ENCODE results near the gene DTNB. TPM values are rescaled to one million over a fixed set of nuclear protein-coding genes. Genes with fewer than 3 reads are reported as not detected.

Gene DTNB
- total and polyA plus RNA-seq, 2 donors (not counting 1 experiment from before 2014, with no cell fraction given) = 25.7 to 37.3 TPM

DNA sequence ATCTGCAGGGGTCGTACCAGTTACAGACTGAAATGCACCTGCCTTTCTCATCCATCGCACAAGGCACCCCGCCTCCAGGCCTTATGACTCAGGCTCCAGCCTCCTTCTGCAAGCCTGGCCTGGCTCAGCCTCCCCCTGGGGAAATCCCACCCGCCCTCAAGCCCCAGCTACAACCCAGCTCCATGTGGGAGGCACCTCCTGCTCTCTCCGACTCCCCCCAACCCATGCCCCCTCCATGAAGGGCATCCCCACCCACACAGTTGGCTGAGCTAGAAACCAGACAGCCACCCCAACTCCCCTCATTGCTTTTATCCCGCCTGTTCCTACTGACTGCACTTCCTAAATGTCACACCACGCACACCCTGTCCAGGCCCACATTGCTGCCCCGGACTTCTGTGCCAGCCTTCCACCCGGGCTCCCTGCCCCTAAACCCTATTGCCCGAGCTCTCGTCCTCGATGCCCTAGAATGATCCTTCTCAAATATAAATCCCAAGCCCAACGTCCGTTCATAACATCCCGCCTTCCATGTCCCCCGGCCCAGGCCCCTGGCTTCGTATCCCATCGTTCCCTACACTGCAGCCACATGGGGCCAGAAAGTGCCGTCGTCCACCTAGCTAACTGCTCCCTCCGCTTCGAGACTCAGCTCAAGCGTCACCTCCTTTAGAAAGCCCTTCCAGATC lies 341.6 kb downstream of the DTNB start:
- peaks cover 79% of the 10 kb centered on the region for H3K79me2 ChIP-seq (ENCODE audit: control insufficient read depth, insufficient read depth, low read length)
- H3K27ac ChIP-seq (ENCODE audit: low read length in 2 of 2) = no peak overlapping the region
- peaks cover 0 to 7% (median 1%) of the 10 kb centered on the region in 4 experiments for H3K27me3 ChIP-seq (replicated peaks in 1 of 4; ENCODE audit: control extremely low read depth in 1 of 4, control insufficient read depth in 3 of 4, insufficient read depth in 4 of 4, low read length in 3 of 4)
- intact Hi-C loops (cut with micrococcal nuclease) = no loop called here
- H3K36me3 ChIP-seq (replicated peaks in 1 of 2; ENCODE audit: control extremely low read depth in 1 of 2, control insufficient read depth in 1 of 2, extremely low read depth in 1 of 2, insufficient read depth in 2 of 2, low read length in 1 of 2) = peaks cover 0 to 2% of the 10 kb centered on the region in 2 experiments
- WGBS (ENCODE audit: insufficient coverage) = 91% methylated on average over 23 of the region's 23 CpGs
- CTCF ChIA-PET = interaction anchor here (1.3 kb wide), 1 partner anchor 11 kb away, joined by 4 read pairs; the partner anchor contains the start of gene DNMT3A
- Mint-ChIP-seq H3K27ac (no peak overlapping the region), H3K9me3 (ENCODE audit: insufficient read depth) (peaks cover 2% of the 10 kb centered on the region), H3K4me3 (no peak overlapping the region), H3K4me1 (peaks cover 39% of the 10 kb centered on the region), H3K27me3 (no peaks in the 10 kb centered on the region)
- H3K9ac ChIP-seq (ENCODE audit: low read length) = no peak overlapping the region
- ATAC-seq (ENCODE audit: low read depth) (no peak), DNase-seq (no peak)
- no peak overlapping the region for H3K4me2 ChIP-seq (replicated peaks; ENCODE audit: low read depth, low read length, poor library complexity, severe bottlenecking)
- POLR2A ChIA-PET = interaction anchor here (0.6 kb wide), 1 partner anchor 37 kb away, joined by 5 read pairs; no protein-coding TSS in a partner anchor
- peaks cover 0 to 13% (median 7%) of the 10 kb centered on the region in 3 donors for H3K9me3 ChIP-seq (ENCODE audit: control extremely low read depth in 1 of 3, control insufficient read depth in 2 of 3, insufficient read depth in 1 of 3, low read length in 2 of 3)
- peaks cover 14 to 21% of the 10 kb centered on the region in 2 donors for H3K4me1 ChIP-seq (ENCODE audit: control insufficient read depth in 2 of 2, insufficient read depth in 2 of 2, low read length in 2 of 2)
- no peak overlapping the region for H3K4me3 ChIP-seq (ENCODE audit: control extremely low read depth in 1 of 5, extremely low read depth in 1 of 5, insufficient read depth in 1 of 5, low read depth in 2 of 5, low read length in 4 of 5)
- peaks cover 70% of the 10 kb centered on the region for H4K20me1 ChIP-seq (ENCODE audit: control insufficient read depth, insufficient read depth, low read length, poor library complexity, severe bottlenecking)
- TF ChIP-seq EZH2 (IDR thresholded peaks at IDR 0.05; ENCODE audit: borderline replicate concordance, insufficient read depth, low read depth, low read length, poor library complexity, severe bottlenecking) = no peak
- TF ChIP-seq, protein P1, sequence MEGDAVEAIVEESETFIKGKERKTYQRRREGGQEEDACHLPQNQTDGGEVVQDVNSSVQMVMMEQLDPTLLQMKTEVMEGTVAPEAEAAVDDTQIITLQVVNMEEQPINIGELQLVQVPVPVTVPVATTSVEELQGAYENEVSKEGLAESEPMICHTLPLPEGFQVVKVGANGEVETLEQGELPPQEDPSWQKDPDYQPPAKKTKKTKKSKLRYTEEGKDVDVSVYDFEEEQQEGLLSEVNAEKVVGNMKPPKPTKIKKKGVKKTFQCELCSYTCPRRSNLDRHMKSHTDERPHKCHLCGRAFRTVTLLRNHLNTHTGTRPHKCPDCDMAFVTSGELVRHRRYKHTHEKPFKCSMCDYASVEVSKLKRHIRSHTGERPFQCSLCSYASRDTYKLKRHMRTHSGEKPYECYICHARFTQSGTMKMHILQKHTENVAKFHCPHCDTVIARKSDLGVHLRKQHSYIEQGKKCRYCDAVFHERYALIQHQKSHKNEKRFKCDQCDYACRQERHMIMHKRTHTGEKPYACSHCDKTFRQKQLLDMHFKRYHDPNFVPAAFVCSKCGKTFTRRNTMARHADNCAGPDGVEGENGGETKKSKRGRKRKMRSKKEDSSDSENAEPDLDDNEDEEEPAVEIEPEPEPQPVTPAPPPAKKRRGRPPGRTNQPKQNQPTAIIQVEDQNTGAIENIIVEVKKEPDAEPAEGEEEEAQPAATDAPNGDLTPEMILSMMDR (IDR thresholded peaks at IDR 0.05) = no peak
- H2AFZ ChIP-seq (ENCODE audit: insufficient read depth, low read depth, low read length, poor library complexity, severe bottlenecking) = no peak overlapping the region

DNA sequence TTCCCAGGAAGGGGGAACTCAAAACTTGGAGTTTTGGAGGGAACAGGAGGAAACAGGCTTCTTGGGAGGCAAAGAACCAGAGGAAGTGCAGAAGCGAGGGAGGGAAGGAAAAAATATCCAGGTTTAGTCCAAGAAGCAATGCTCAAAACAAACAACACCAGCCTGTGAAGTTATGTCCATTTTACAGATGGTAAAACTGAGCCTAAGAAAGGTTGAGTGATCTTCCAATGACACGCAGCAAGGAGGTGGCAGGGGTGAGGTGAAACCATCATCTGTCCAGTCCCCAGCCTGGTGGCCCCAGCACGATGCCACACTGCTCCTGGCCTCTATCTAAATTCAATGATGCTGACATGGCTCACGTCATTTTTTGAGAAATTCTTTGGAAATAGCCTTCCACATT lies 342.4 kb downstream of the DTNB start:
- H3K4me3 Mint-ChIP-seq = no peak overlapping the region
- DNase-seq (no peak), ATAC-seq (ENCODE audit: low read depth) (no peak)
- H3K9ac ChIP-seq (ENCODE audit: low read length) = no peak overlapping the region
- 100% methylated on average over 2 of the region's 4 CpGs for WGBS (ENCODE audit: insufficient coverage)
- H3K27me3 Mint-ChIP-seq = no peaks in the 10 kb centered on the region
- H2AFZ ChIP-seq (ENCODE audit: insufficient read depth, low read depth, low read length, poor library complexity, severe bottlenecking) = no peak overlapping the region
- no peak overlapping the region for H3K27ac ChIP-seq (ENCODE audit: low read length in 2 of 2)
- H3K4me1 ChIP-seq (ENCODE audit: control insufficient read depth in 2 of 2, insufficient read depth in 2 of 2, low read length in 2 of 2) = peaks cover 14 to 19% of the 10 kb centered on the region in 2 donors
- H3K4me1 Mint-ChIP-seq = peaks cover 36% of the 10 kb centered on the region
- ChIA-PET CTCF (interaction anchor here (1.1 to 1.3 kb wide), 2 partner anchors 11 to 31 kb away, joined by 3 to 4 read pairs; partner anchors contain the start of gene DNMT3A), POLR2A (no interaction called here)
- H3K4me2 ChIP-seq (replicated peaks; ENCODE audit: low read depth, low read length, poor library complexity, severe bottlenecking) = no peak overlapping the region
- intact Hi-C loops (cut with micrococcal nuclease) = no loop called here
- peaks cover 62% of the 10 kb centered on the region for H4K20me1 ChIP-seq (ENCODE audit: control insufficient read depth, insufficient read depth, low read length, poor library complexity, severe bottlenecking)
- peaks cover 0 to 2% of the 10 kb centered on the region in 2 experiments for H3K36me3 ChIP-seq (replicated peaks in 1 of 2; ENCODE audit: control extremely low read depth in 1 of 2, control insufficient read depth in 1 of 2, extremely low read depth in 1 of 2, insufficient read depth in 2 of 2, low read length in 1 of 2)
- no peak overlapping the region for H3K27ac Mint-ChIP-seq
- no peak overlapping the region for H3K4me3 ChIP-seq (ENCODE audit: control extremely low read depth in 1 of 5, extremely low read depth in 1 of 5, insufficient read depth in 1 of 5, low read depth in 2 of 5, low read length in 4 of 5)
- H3K9me3 ChIP-seq (ENCODE audit: control extremely low read depth in 1 of 3, control insufficient read depth in 2 of 3, insufficient read depth in 1 of 3, low read length in 2 of 3) = peaks cover 1 to 19% (median 15%) of the 10 kb centered on the region in 3 donors
- H3K9me3 Mint-ChIP-seq (ENCODE audit: insufficient read depth) = peaks cover 5% of the 10 kb centered on the region
- H3K27me3 ChIP-seq (replicated peaks in 1 of 4; ENCODE audit: control extremely low read depth in 1 of 4, control insufficient read depth in 3 of 4, insufficient read depth in 4 of 4, low read length in 3 of 4) = peaks cover 0 to 7% (median 4%) of the 10 kb centered on the region in 4 experiments
- peaks cover 79% of the 10 kb centered on the region for H3K79me2 ChIP-seq (ENCODE audit: control insufficient read depth, insufficient read depth, low read length)
- TF ChIP-seq, protein P1 (IDR thresholded peaks at IDR 0.05) = no peak
- TF ChIP-seq EZH2 (IDR thresholded peaks at IDR 0.05; ENCODE audit: borderline replicate concordance, insufficient read depth, low read depth, low read length, poor library complexity, severe bottlenecking) = no peak

Data from B cell (primary cell).